GM21619 (cell line): ENCODE data around the gene SLC15A4.
A peak's percentile ranks its signal among the peaks of the same experiment; 100 is the strongest.
"Not testable (repeated sequence)": the region's sequence is repeated elsewhere in the genome, so short reads cannot be mapped to it uniquely, and the experiment has no call there.

Experiments
- ATAC-seq: cut with Tn5 transposase; IDR thresholded peaks from one replicate; pipeline ENCODE4 v1.9.1; 2021; ENCODE audit not compliant: unreplicated experiment

The SLC15A4 gene

DNA sequence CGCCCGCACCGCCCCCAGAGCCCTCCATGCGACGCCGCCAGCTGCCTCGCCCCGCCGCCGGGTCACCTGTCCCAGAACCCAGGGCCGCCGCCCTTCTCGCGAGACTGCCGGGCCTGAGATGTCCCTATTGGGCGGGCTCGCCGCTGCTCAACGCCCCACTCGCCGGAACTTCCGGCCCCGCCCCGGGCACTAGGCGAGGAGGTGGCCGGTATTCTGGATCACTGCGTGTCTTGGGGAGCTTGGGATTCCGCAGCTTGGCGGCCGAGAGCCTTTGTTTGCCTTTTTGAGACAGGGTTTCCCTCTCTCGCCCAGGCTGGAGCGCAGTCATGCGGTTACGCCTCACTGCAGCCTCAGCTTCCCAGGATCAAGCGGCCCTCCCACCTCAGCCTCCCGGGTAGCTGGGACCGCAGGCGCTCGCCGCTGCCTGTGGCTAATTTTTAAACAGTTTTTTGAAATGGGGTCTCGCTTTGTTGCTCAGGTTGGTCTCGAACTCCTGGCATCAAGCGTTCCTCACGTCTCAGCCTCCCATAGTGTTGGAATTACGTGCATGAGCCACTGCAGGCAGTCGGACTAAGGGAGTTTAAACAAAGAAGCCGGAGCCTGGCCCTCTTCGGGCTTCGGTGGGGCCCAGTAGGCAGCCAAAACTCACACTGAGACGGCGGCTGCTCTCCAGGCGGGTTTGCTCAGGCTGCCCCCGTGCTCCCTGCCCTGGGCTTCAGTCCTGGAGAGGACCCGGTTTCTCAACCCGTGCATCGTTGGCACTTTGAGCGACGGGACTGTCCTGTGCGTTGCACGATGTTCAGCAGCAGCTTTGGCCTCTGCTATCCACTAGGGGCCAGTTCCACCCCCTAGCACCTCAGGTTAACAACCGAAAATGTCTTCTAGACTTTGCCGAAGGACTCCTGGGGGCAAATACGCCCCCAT is at the start of gene SLC15A4:
Gene SLC15A4 (minus strand): TSS at position 43 of the 924 bp plus-strand sequence. CDS start 15 bp downstream, at position 28.
- ATAC-seq = peak; percentile 71

DNA sequence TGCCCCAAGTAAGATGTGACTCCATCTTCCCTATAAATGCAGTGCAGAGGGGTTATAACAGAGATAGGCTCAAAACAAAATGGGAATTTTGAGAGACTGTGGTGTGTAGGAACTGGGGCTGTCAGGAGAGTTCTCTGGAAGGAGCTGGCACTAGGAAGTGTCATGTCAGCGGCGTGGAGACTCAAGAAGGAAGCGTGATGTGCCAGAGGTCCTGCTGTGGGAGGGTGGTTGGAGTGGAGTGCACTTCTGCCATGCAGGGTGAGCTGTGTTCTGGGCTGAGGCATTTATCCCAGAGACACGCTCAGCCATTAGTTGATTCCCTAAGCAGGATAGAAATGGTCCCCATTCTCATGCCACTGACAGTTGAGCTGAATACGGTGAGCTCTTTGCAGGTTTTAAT is 48.5 kb upstream of the SLC15A4 start:
- no peak for ATAC-seq

DNA sequence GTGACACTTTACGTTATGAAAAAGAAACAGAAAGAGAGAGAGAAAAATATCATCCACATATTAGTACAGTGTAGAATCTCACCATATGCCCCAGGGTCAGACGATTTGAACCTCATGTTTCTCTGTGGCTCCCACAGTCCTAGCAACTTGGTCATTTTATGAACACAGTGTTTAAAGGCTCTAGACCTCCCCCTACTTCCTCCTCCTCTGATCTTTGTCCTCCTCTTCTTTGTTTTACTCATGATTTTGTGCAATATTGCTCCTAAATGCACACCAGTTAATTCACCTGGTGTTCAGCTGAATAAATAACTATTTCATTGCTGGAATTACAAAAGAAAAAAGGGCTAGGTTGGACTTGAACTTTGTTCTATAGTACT is 47.7 kb upstream of the SLC15A4 start:
- ATAC-seq = no peak

DNA sequence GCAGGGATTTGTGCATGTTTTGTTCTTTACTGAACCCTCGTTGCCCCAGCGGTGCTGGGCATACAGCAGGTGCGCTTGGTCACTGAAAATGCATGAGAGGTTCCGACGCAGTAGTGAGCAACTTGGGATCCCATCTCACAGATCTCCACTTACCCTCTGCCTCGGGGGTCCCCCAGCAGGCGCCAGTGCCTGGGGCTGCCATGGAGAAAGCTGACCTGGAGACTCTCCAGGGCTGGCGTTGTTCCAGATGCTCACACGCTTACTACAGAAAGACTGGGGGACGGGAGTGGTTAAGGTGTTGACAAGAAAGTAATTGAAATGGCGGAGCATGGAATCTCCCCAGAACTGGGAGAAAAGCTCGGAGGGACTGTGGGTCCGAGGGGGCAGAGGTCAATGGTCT is 43.7 kb upstream of the SLC15A4 start:
- ATAC-seq = no peak

- no peak for ATAC-seq
These were observed 40.9 kb upstream of the SLC15A4 start for GRCh38 chr12:128864516-128865186.

DNA sequence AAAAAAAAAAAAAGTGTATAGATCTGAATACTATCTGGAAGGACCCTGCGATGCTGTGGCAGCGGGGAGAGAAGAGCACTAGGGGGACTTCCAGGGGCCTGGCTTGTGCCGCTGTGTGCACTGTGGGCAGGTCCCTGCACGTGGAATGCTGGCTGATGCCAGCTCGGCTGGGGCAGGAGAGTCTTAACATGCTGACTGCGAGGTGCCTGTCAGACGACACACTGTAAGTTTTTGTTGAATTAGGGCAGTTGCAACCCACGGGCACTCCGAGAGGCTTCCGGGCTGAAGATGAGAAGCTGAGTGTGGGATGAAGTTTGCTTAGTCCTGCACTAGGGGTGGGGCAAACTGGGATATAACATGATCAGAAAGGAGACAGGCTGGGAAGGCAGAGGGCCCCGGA is 40.2 kb upstream of the SLC15A4 start:
- no peak for ATAC-seq

DNA sequence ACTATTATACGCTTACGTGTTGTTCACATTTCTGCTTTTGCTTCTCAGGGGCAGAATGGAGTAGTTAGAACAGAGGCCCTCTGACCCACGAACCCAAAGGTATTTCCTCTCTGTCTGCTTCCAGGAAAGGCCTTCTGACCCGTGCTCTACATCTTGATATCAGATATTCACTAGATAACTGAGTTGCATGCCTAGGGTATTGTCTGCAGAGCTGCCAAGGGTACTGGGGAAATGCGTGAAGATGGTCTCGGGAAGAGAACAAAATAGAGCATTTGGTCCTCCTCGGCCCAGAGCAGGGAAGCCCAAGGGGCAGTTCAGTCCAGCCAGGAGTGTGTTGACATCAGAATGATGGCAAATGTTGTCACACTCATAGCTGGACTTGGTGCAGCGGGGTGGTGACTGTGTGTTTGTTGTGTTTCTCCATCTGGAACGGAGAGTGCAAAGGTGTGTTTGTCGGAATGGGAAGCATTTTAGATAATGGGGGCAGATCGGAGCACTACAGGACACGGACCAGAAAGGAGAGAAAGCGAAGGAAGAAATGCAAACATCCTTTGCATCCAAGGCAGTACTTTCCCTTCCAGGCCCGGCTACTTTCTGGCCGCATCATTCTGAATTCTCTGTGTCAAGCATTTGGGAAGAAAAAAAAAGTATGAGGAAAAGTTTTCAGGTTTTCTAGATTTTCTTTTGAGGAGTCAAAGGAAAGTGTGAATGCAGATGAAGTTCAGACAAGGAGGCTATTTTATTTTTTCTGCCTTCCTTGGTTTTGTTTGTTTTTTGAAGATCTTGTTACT is 37.7 kb upstream of the SLC15A4 start:
- ATAC-seq = no peak

- no peak for ATAC-seq
These were observed 35.6 kb upstream of the SLC15A4 start for GRCh38 chr12:128859311-128859710.

GRCh38 chr12:128857133-128857763 is 33.5 kb upstream of the SLC15A4 start:
- no peak for ATAC-seq

- ATAC-seq = no peak
These were observed 33.0 kb upstream of the SLC15A4 start for GRCh38 chr12:128856791-128857078.

- ATAC-seq = no peak
These were observed 32.5 kb upstream of the SLC15A4 start for GRCh38 chr12:128856035-128856790.

GRCh38 chr12:128853600-128854197 is 29.9 kb upstream of the SLC15A4 start:
- ATAC-seq = no peak

DNA sequence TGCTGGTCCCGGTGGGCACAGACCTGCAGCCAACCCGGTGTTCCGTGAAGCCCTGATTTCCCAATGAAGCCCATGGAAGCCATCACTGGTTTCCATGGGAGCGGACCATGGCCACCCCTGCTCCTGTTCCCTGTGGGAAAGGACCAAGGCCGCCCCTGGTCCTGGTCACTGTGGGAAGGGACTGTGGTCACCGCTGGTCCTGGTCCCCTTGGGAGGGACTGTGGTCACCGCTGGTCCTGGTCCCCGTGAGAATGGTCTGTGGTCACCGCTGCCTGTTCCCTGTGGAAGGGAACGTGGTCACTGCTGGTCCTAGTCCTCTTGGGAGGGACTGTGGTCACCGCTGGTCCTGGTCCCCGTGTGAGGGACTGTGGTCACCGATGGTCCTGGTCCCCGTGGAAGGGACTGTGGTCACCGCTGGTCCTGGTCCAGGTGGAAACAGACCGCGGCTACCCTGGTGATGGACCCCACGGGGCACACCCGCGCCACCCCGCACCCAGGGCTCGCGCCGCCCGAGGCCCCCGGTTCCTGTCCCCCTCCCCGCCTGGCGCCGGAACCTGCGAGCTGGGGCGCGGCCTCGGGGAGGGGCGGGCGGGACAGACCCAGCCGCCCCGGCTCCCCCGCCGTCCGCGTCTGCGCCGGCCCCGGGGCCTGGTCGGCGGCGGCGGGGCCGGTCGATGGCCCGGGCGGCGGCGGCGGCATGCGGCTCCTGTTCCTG is 29.3 kb upstream of the SLC15A4 start, which contains the start of gene GLT1D1:
Gene GLT1D1 (plus strand): TSS at position 594 of the 715 bp plus-strand sequence. CDS start 104 bp downstream, at position 698.
- no peak for ATAC-seq

DNA sequence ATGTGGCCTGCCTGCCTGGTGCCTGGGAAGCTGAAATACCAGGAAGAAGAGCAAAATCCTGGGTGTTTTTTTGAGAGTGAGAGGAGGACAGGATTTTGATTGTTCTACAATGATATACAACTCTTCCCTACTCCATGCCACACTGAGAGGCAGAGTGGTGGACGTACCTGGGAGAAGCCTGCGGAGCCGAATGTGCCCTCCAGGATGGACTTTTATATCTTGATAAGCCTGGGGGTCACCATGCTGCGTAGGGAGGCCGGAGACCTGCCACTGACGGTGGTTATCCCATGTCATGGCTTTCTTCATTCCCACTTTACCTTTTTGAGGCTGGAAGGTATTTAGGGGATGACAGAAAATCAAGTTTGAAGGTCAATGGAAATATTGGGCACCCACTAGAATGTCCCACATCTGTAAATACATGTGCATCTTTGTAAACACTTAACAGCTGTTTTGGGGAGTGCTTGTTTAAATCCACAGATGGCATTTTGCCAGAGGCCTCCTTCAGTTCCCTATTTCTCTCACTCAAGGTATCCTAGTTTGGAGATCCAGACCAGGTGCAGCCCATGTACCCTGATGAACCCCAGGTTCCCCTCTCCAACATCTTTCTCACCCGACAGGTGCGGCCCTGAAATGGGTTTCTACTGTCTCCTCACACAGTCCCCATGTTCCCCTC is 28.4 kb upstream of the SLC15A4 start:
- no peak for ATAC-seq

- ATAC-seq = not testable (repeated sequence)
These were observed 27.7 kb upstream of the SLC15A4 start for GRCh38 chr12:128851429-128851828.

DNA sequence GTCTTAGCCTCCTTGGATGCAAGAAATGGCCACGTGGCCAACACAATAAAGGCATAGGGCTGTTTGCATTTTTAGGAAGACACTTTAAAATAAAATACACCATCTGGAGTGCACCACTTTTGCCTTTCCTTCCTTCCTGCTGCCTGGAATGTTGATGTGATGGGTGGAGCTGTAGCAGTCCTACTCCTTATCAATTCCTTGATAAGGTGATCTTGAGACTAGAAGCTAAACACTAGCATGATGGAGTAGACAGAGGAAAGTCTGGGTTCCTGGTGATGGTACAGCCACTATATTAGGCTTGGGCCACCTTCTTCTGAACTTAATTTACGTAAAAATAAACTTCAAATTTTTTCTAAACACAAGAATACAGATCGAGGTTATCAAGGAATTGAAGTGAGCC is 26.6 kb upstream of the SLC15A4 start:
- ATAC-seq = no peak

GRCh38 chr12:128849806-128850205 is 26.0 kb upstream of the SLC15A4 start:
- ATAC-seq = not testable (repeated sequence)

- no peak for ATAC-seq
These were observed 24.6 kb upstream of the SLC15A4 start for GRCh38 chr12:128848371-128848770.

GRCh38 chr12:128846671-128847070 is 22.9 kb upstream of the SLC15A4 start:
- ATAC-seq = not testable (repeated sequence)
